IMR-90 (cell line): ENCODE measurements around the gene ADGRD1. TPM values are rescaled to one million over a fixed set of nuclear protein-coding genes. Genes with fewer than 3 reads are reported as not detected.

Experiments used
- ATAC-seq: fragments of 200-7000 bp; cut with Tn5 transposase; 2 replicates; pipeline ENCODE4 v1.9.1; 2020; ENCODE audit warnings: low read depth, mild to moderate bottlenecking, moderate library complexity
- BruUV-seq: library from RNA; stranded (reverse); fragments of 400-500 nt; replicated peaks from 2 replicates; lab custom pipeline; 2021; lab: Mats Ljungman, UMichigan
- CTCF ChIA-PET: fragments of 300-600 bp; formaldehyde crosslinking; extraction: SDS; loops from one replicate; lab custom pipeline; 2021; ENCODE audit warnings: antibody characterized with exemption; lab: Yijun Ruan, JAX
- POLR2A ChIA-PET: fragments of 300-600 bp; sonication (Branson Sonifier 250); formaldehyde crosslinking; loops from one replicate; lab custom pipeline; 2022; ENCODE audit warnings: antibody characterized with exemption; ENCODE audit not compliant: unreplicated experiment; lab: Charles Lee
- DNase-seq: peaks from one replicate; pipeline ENCODE4 v3.0.0; 2013
- H2AFZ ChIP-seq: replicated peaks from 2 replicates; pipeline ENCODE3; 2013; ENCODE audit warnings: low read length, mild to moderate bottlenecking; ENCODE audit not compliant: poor library complexity
- H2AK5ac ChIP-seq: 2 replicates; pipeline ENCODE4 v1.6.1; 2013; ENCODE audit warnings: low read depth, low read length, inconsistent platforms
- H2AK9ac ChIP-seq: replicated peaks from 2 replicates; pipeline ENCODE3; 2013; ENCODE audit warnings: mild to moderate bottlenecking, low read depth, low read length, moderate library complexity; ENCODE audit not compliant: poor library complexity
- H2BK120ac ChIP-seq: 2 replicates; pipeline ENCODE4 v1.6.1; 2013; ENCODE audit warnings: low read depth, low read length, inconsistent platforms
- H2BK15ac ChIP-seq: 3 replicates; pipeline ENCODE4 v1.6.1; 2013; ENCODE audit warnings: low read depth, low read length, inconsistent platforms
- H2BK20ac ChIP-seq: 2 replicates; pipeline ENCODE4 v1.6.1; 2013; ENCODE audit warnings: low read depth, mild to moderate bottlenecking, inconsistent platforms, low read length, moderate library complexity
- H2BK5ac ChIP-seq: 2 replicates; pipeline ENCODE4 v1.6.1; 2013; ENCODE audit warnings: mild to moderate bottlenecking, low read depth, low read length, inconsistent platforms; ENCODE audit not compliant: poor library complexity, severe bottlenecking
- H3K14ac ChIP-seq: replicated peaks from 2 replicates; pipeline ENCODE4 v1.6.1; 2013; ENCODE audit warnings: low read depth, low read length, inconsistent platforms
- H3K18ac ChIP-seq: 2 replicates; pipeline ENCODE4 v1.6.1; 2013; ENCODE audit warnings: low read depth, low read length, control low read depth
- H3K23ac ChIP-seq: 2 replicates; pipeline ENCODE4 v1.6.1; 2013; ENCODE audit warnings: low read depth, low read length, inconsistent platforms
- H3K27ac ChIP-seq: 2 replicates; pipeline ENCODE4 v1.5.1; 2013; ENCODE audit warnings: mild to moderate bottlenecking, control low read depth, low read length; ENCODE audit not compliant: insufficient read depth
- H3K27me3 ChIP-seq: 2 replicates; pipeline ENCODE4 v1.6.1; 2013; ENCODE audit warnings: low read length; ENCODE audit not compliant: control insufficient read depth, insufficient read depth
- H3K36me3 ChIP-seq: 2 replicates; pipeline ENCODE4 v1.6.1; 2013; ENCODE audit warnings: low read length, mixed read lengths; ENCODE audit not compliant: control insufficient read depth, insufficient read depth
- H3K4ac ChIP-seq: 2 replicates; pipeline ENCODE4 v1.6.1; 2013; ENCODE audit warnings: low read depth, low read length, inconsistent platforms
- H3K4me1 ChIP-seq: 2 replicates; pipeline ENCODE4 v1.6.1; 2013; ENCODE audit warnings: low read length, mixed read lengths; ENCODE audit not compliant: control insufficient read depth, insufficient read depth
- H3K4me2 ChIP-seq: 2 replicates; pipeline ENCODE4 v1.6.1; 2013; ENCODE audit warnings: low read depth, mild to moderate bottlenecking, control low read depth, low read length, moderate library complexity
- H3K4me3 ChIP-seq: 2 replicates; pipeline ENCODE4 v1.5.1; 2013; ENCODE audit warnings: low read depth, mild to moderate bottlenecking, control low read depth, low read length, moderate library complexity; ENCODE audit not compliant: insufficient read depth
- H3K56ac ChIP-seq: 2 replicates; pipeline ENCODE4 v1.6.1; 2013; ENCODE audit warnings: low read length, inconsistent platforms; ENCODE audit not compliant: insufficient read depth; ENCODE audit errors: extremely low read depth
- H3K79me1 ChIP-seq, 2 experiments: 2 replicates each; pipeline ENCODE4 v1.6.1; 2013; ENCODE audit warnings: low read length in 2 of 2, inconsistent platforms in 1 of 2, low read depth in 1 of 2
- H3K9ac ChIP-seq: 2 replicates; pipeline ENCODE4 v1.6.1; 2013; ENCODE audit warnings: low read depth, low read length, control low read depth
- H3K9me1 ChIP-seq: 2 replicates; pipeline ENCODE4 v1.6.1; 2013; ENCODE audit warnings: low read length, inconsistent platforms; ENCODE audit not compliant: insufficient read depth
- H3K9me3 ChIP-seq: 2 replicates; pipeline ENCODE4 v1.6.1; 2013; ENCODE audit warnings: low read length; ENCODE audit not compliant: control insufficient read depth, insufficient read depth
- H4K20me1 ChIP-seq: 2 replicates; pipeline ENCODE4 v1.6.1; 2013; ENCODE audit warnings: low read length, inconsistent platforms; ENCODE audit not compliant: insufficient read depth
- H4K5ac ChIP-seq: 2 replicates; pipeline ENCODE4 v1.6.1; 2013; ENCODE audit warnings: mild to moderate bottlenecking, low read depth, low read length, control low read depth
- H4K8ac ChIP-seq, 2 experiments: 2 replicates each; pipeline ENCODE4 v1.6.1; 2013; ENCODE audit warnings: low read depth in 2 of 2, low read length in 2 of 2, control low read depth in 1 of 2, inconsistent platforms in 1 of 2
- H4K91ac ChIP-seq: 2 replicates; pipeline ENCODE4 v1.6.1; 2013; ENCODE audit warnings: low read depth, low read length, inconsistent platforms; ENCODE audit not compliant: insufficient read depth
- CEBPB ChIP-seq: IDR thresholded peaks from 2 replicates; pipeline ENCODE4 v1.6.1; 2012; ENCODE audit warnings: low read depth, low read length, improper control_type of control experiment
- CTCF ChIP-seq: conservative IDR thresholded peaks from 2 replicates; pipeline ENCODE4 v1.5.1; 2012; ENCODE audit warnings: mild to moderate bottlenecking, low read depth, low read length, improper control_type of control experiment
- FOS ChIP-seq: fragments of 150-350 bp; IDR thresholded peaks from 2 replicates; pipeline ENCODE4 v1.6.1; 2016; ENCODE audit warnings: low read depth, low read length
- NFE2L2 ChIP-seq: fragments of 150-350 bp; IDR thresholded peaks from 2 replicates; pipeline ENCODE4 v1.6.1; 2016; ENCODE audit warnings: low read depth, mild to moderate bottlenecking, low read length
- USF2 ChIP-seq: fragments of 150-350 bp; IDR thresholded peaks from 2 replicates; pipeline ENCODE4 v1.6.1; 2017; ENCODE audit warnings: mild to moderate bottlenecking, antibody characterized with exemption, low read length, low read depth
- WGBS, 2 experiments: methylation state at CpG; one replicate each; pipeline versions ENCODE4 v1.1.5 to v1.1.7; 2013; ENCODE audit warnings: missing lambda C conversion rate in 2 of 2; ENCODE audit not compliant: insufficient read length in 1 of 2; ENCODE audit errors: extremely low coverage in 2 of 2; 5-methylcytosine and 5-hydroxymethylcytosine counted together
- dilution Hi-C: fragments of 300-500 bp; cut with HindIII; formaldehyde crosslinking; loops from one replicate; pipeline ENCODE4 v1.14.3; 2018; ENCODE audit warnings: low sequenced_read_pairs; ENCODE audit not compliant: unreplicated experiment
- in situ Hi-C: fragments of 300-500 bp; cut with MboI; formaldehyde crosslinking; loops from 3 replicates; pipeline ENCODE4 v1.14.3; 2019; ENCODE audit warnings: low sequenced_read_pairs, inconsistent platforms, mixed read lengths
- intact Hi-C: fragments of 100-400 bp; cut with micrococcal nuclease; formaldehyde crosslinking; loops from 2 replicates; pipeline ENCODE4 v1.10.0; 2022
- polyA plus RNA-seq, 3 experiments: library from polyadenylated mRNA; depleted of rRNA; stranded (reverse); fragments of >200 nt; gene quantifications; 2 replicates each; pipeline ENCODE4 v1.2.3, GENCODE V29; 2012; ENCODE audit warnings: low replicate concordance in 1 of 3
- total RNA-seq: library from RNA; depleted of rRNA; stranded (reverse); fragments of >200 nt; gene quantifications from 2 replicates; pipeline ENCODE4 v1.2.3, GENCODE V29; 2012

ADGRD1 gene
- total and polyA plus RNA-seq, 2 of the 4 experiments (the other 2 are of a cell fraction), result not detected

- POLR2A ChIA-PET, result no interaction called here
- Histone ChIP-seq H3K4me3 (no peak overlapping the region), H4K5ac (no peak overlapping the region), H3K79me1 (no peaks in the 10 kb centered on the region), H3K27ac (no peak overlapping the region), H3K36me3 (no peaks in the 10 kb centered on the region), H2BK20ac (no peak overlapping the region), H4K20me1 (no peaks in the 10 kb centered on the region), H3K9me3 (peaks cover 32% of the 10 kb centered on the region), H3K27me3 (no peaks in the 10 kb centered on the region), H3K4ac (no peak overlapping the region), H3K56ac (no peak overlapping the region), H2AK9ac (no peak overlapping the region), H3K23ac (no peak overlapping the region), H3K14ac (no peak overlapping the region), H2BK120ac (no peak overlapping the region), H3K9me1 (no peaks in the 10 kb centered on the region), H2AFZ (no peak overlapping the region), H3K9ac (no peak overlapping the region), H3K18ac (no peak overlapping the region), H2BK5ac (no peak overlapping the region), H4K8ac (no peak overlapping the region), H4K91ac (no peak overlapping the region), H3K4me2 (no peak overlapping the region), H3K4me1 (no peaks in the 10 kb centered on the region), H2AK5ac (no peak overlapping the region), H2BK15ac (no peak overlapping the region)
- ATAC-seq (no peak), DNase-seq (no peak)
- dilution Hi-C loops (no loop called here), intact Hi-C loops (no loop called here), in situ Hi-C loops (loop anchor here (25.0 kb wide), 1 partner anchor 731 kb away; the partner anchor contains the start of gene MMP17)
- WGBS, 2 experiments, result no CpG with 5 or more reads among the region's 6 CpGs
- no peak for TF ChIP-seq NFE2L2
- no peak for TF ChIP-seq CTCF
- no peak for TF ChIP-seq USF2
- TF ChIP-seq CEBPB, result no peak
- no peak for TF ChIP-seq FOS
- CTCF ChIA-PET, result no interaction called here
- no TSS peak for BruUV-seq
These were observed 152.7 kb downstream of the ADGRD1 start for GRCh38 chr12:131106349-131106941.
